Measurements from ENCODE around the gene BTN3A1.

GRCh38 chr6:26421259-26422144 lies 19.4 kb downstream of the BTN3A1 start:
- TF ChIP-seq USF2 (IDR thresholded peaks at IDR 0.05; ENCODE audit: low read length) = no peak
- TF ChIP-seq ATF2 (IDR thresholded peaks at IDR 0.05; ENCODE audit: low read length) = no peak
- TF ChIP-seq EZH2 (IDR thresholded peaks at IDR 0.05; ENCODE audit: low read depth, low read length, severe bottlenecking) = no peak
- TF ChIP-seq CTCF (IDR thresholded peaks at IDR 0.05; ENCODE audit: control extremely low read depth in 1 of 3, insufficient read depth in 1 of 3, low read depth in 1 of 3, low read length in 3 of 3) = no peak
- no peak for TF ChIP-seq POLR2A (IDR thresholded peaks at IDR 0.05; ENCODE audit: control extremely low read depth in 1 of 2, low read depth in 2 of 2, low read length in 2 of 2)
- TF ChIP-seq TAF1 (IDR thresholded peaks at IDR 0.05; ENCODE audit: low read depth, low read length) = no peak
- TF ChIP-seq POLR2AphosphoS5 (IDR thresholded peaks at IDR 0.05; ENCODE audit: low read depth, low read length) = no peak
- no peak for TF ChIP-seq ZNF274 (IDR thresholded peaks at IDR 0.05; ENCODE audit: borderline replicate concordance, extremely low read depth, low read length)
- TF ChIP-seq BCL11A (IDR thresholded peaks at IDR 0.05; ENCODE audit: low read depth in 2 of 2, low read length in 2 of 2) = no peak

All from H1 (cell line).